GM23338 (cell line): ENCODE measurements around the gene RUNX1. TPM values are rescaled to one million over a fixed set of nuclear protein-coding genes. Genes with fewer than 3 reads are reported as not detected.

ENCODE experiments used
- ATAC-seq: fragments of 200-7000 bp; cut with Tn5 transposase; 3 replicates; pipeline ENCODE4 v1.9.1; 2020
- DNase-seq: peaks from one replicate; pipeline ENCODE4 v3.0.0-alpha.2; 2015; ENCODE audit warnings: low spot score
- H2AFZ ChIP-seq: fragments of 200-600 bp; sonication (generic); 2 replicates; pipeline ENCODE4 v1.8.0; 2016; ENCODE audit warnings: antibody characterized with exemption, mild to moderate bottlenecking, moderate library complexity
- H3F3A ChIP-seq: fragments of 200-600 bp; sonication (generic); replicated peaks from 2 replicates; pipeline ENCODE4 v1.8.0; 2017; ENCODE audit warnings: antibody characterized with exemption, mixed run types, low read depth
- H3K27ac ChIP-seq: fragments of 200-600 bp; sonication (generic); 2 replicates; pipeline ENCODE4 v1.6.1; 2016; ENCODE audit warnings: low read depth
- H3K27me3 ChIP-seq: fragments of 200-600 bp; sonication (generic); 2 replicates; pipeline ENCODE4 v1.8.0; 2016; ENCODE audit warnings: mild to moderate bottlenecking, mixed run types, moderate library complexity; ENCODE audit not compliant: insufficient read depth
- H3K36me3 ChIP-seq: fragments of 200-600 bp; sonication (generic); 2 replicates; pipeline ENCODE4 v1.8.0; 2016; ENCODE audit warnings: mild to moderate bottlenecking; ENCODE audit not compliant: insufficient read depth
- H3K4me1 ChIP-seq: fragments of 200-600 bp; sonication (generic); 2 replicates; pipeline ENCODE4 v1.8.0; 2016; ENCODE audit warnings: mild to moderate bottlenecking, moderate library complexity; ENCODE audit not compliant: insufficient read depth
- H3K4me2 ChIP-seq: fragments of 200-600 bp; sonication (generic); 2 replicates; pipeline ENCODE4 v1.7.1; 2017; ENCODE audit warnings: mixed run types
- H3K4me3 ChIP-seq: fragments of 200-600 bp; sonication (generic); 2 replicates; pipeline ENCODE4 v1.6.1; 2016; ENCODE audit warnings: mixed run types
- H3K79me2 ChIP-seq: fragments of 200-600 bp; sonication (generic); replicated peaks from 2 replicates; pipeline ENCODE4 v1.8.0; 2017; ENCODE audit warnings: mild to moderate bottlenecking; ENCODE audit not compliant: insufficient read depth
- H3K9me2 ChIP-seq: fragments of 200-600 bp; sonication (generic); 2 replicates; pipeline ENCODE4 v1.8.0; 2017; ENCODE audit not compliant: insufficient read depth
- H4K20me1 ChIP-seq: fragments of 200-600 bp; sonication (generic); replicated peaks from 2 replicates; pipeline ENCODE4 v1.8.0; 2017; ENCODE audit warnings: mild to moderate bottlenecking; ENCODE audit not compliant: insufficient read depth
- H3K27ac Mint-ChIP-seq: 2 replicates; pipeline ENCODE4 v1.8.0; 2020; ENCODE audit warnings: inconsistent platforms, mild to moderate bottlenecking, moderate library complexity, mixed read lengths
- H3K27me3 Mint-ChIP-seq: 3 replicates; pipeline ENCODE4 v1.8.0; 2022; ENCODE audit warnings: low read depth, mild to moderate bottlenecking, moderate library complexity, mixed read lengths, inconsistent platforms; ENCODE audit not compliant: insufficient read depth, poor library complexity
- H3K36me3 Mint-ChIP-seq: 3 replicates; pipeline ENCODE4 v1.8.0; 2021; ENCODE audit warnings: low read depth, mild to moderate bottlenecking, inconsistent platforms, moderate library complexity, mixed read lengths
- H3K4me1 Mint-ChIP-seq: 3 replicates; pipeline ENCODE4 v1.8.0; 2020; ENCODE audit warnings: mild to moderate bottlenecking, inconsistent platforms, mixed read lengths
- H3K4me3 Mint-ChIP-seq: 3 replicates; pipeline ENCODE4 v1.8.0; 2021; ENCODE audit warnings: moderate library complexity, mild to moderate bottlenecking, inconsistent platforms, mixed read lengths
- H3K9me3 Mint-ChIP-seq: 3 replicates; pipeline ENCODE4 v1.8.0; 2020; ENCODE audit warnings: moderate library complexity, mild to moderate bottlenecking, inconsistent platforms, mixed read lengths
- CREB1 ChIP-seq: fragments of 250-450 bp; sonication (Bioruptor Pico); IDR thresholded peaks from 2 replicates; pipeline ENCODE4 v1.5.0; 2020; ENCODE audit warnings: low read depth, mild to moderate bottlenecking, moderate library complexity
- EZH2phosphoT487 ChIP-seq: fragments of 200-600 bp; sonication (generic); IDR thresholded peaks from one replicate; pipeline ENCODE4 v1.8.1; 2018; ENCODE audit warnings: antibody characterized with exemption; ENCODE audit not compliant: unreplicated experiment
- NANOG ChIP-seq: IDR thresholded peaks from 2 replicates; pipeline ENCODE4 v1.6.1; 2016; ENCODE audit warnings: antibody characterized with exemption, borderline replicate concordance
- POLR2AphosphoS5 ChIP-seq: IDR thresholded peaks from 2 replicates; pipeline ENCODE4 v1.6.1; 2016; ENCODE audit warnings: antibody characterized with exemption, low read depth
- STAT1 ChIP-seq: IDR thresholded peaks from one replicate; pipeline ENCODE4 v1.6.1; 2016; ENCODE audit warnings: antibody characterized with exemption; ENCODE audit not compliant: unreplicated experiment
- polyA plus RNA-seq: library from polyadenylated mRNA; unstranded; fragments of >200 nt; fragmentation: Nextera tagmentation; extraction: Ambion mirVana; gene quantifications from 2 replicates; pipeline ENCODE4 v1.2.1, GENCODE V29; 2016
- total RNA-seq: library from RNA; depleted of rRNA; stranded (reverse); fragments of >200 nt; shearing (Covaris generic); gene quantifications from 2 replicates; pipeline ENCODE4 v1.2.3, GENCODE V29; 2014
- TF ChIP-seq, protein P1 (sequence below), 2 experiments: fragments of 200-600 bp in 1 of 2; sonication (generic) in 1 of 2; conservative IDR thresholded peaks; 2 replicates each; pipeline versions ENCODE4 v1.5.1 to v1.6.1; 2016 to 2017; ENCODE audit warnings: antibody characterized with exemption in 2 of 2, low read depth in 2 of 2, mild to moderate bottlenecking in 2 of 2, moderate library complexity in 1 of 2
- TF ChIP-seq, protein P2 (sequence below): IDR thresholded peaks from one replicate; pipeline ENCODE4 v1.6.1; 2018; ENCODE audit warnings: antibody characterized with exemption; ENCODE audit not compliant: unreplicated experiment
- TF ChIP-seq, protein P3 (sequence below): IDR thresholded peaks from 2 replicates; pipeline ENCODE4 v1.6.1; 2016; ENCODE audit warnings: antibody characterized with exemption
- TF ChIP-seq, protein P4 (sequence below): fragments of 250-450 bp; sonication (Bioruptor Pico); IDR thresholded peaks from 2 replicates; pipeline ENCODE4 v1.5.0; 2020; ENCODE audit warnings: mild to moderate bottlenecking, moderate library complexity

Gene RUNX1
- total and polyA plus RNA-seq, 2 experiments from 2014 or later, result 0.29 to 1.1 TPM

DNA sequence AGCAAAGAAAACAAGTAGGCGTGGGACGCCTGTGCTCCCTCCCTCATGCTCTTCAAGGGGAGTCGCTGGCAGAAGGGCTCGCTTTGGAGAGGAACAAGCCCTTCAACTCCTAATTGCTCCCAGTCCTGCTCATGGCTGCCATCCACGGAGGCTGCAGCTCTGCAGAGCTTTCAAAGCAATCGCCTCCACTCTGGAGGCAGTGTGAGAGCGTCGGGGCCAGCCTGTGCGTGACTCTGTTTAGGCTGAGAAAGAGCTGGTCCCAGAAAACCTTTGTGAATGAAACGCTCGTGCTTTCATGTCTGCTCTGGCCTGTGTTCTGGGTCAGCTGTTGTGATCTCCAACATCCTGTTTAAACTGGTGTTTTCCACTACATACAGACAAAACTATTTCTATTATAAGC lies 23.9 kb upstream of the RUNX1 start:
- no peaks in the 10 kb centered on the region for H3K27me3 Mint-ChIP-seq
- H3K9me3 Mint-ChIP-seq, result no peaks in the 10 kb centered on the region
- Histone ChIP-seq H3F3A (no peaks in the 10 kb centered on the region), H3K4me1 (no peaks in the 10 kb centered on the region), H3K27ac (no peak overlapping the region), H3K79me2 (no peaks in the 10 kb centered on the region), H3K27me3 (no peaks in the 10 kb centered on the region), H2AFZ (peak overlapping the region; percentile 76), H3K4me2 (no peak overlapping the region), H3K36me3 (no peaks in the 10 kb centered on the region), H3K9me2 (no peaks in the 10 kb centered on the region; the same call in 1 of the 2 replicates), H4K20me1 (no peaks in the 10 kb centered on the region), H3K4me3 (no peak overlapping the region)
- no peaks in the 10 kb centered on the region for H3K4me1 Mint-ChIP-seq
- ATAC-seq (no peak), DNase-seq (no peak)
- TF ChIP-seq NANOG (no peak), STAT1 (no peak), CREB1 (CRISPR knock-in tag) (no peak), POLR2AphosphoS5 (no peak), EZH2phosphoT487 (no peak)
- TF ChIP-seq, protein P1, sequence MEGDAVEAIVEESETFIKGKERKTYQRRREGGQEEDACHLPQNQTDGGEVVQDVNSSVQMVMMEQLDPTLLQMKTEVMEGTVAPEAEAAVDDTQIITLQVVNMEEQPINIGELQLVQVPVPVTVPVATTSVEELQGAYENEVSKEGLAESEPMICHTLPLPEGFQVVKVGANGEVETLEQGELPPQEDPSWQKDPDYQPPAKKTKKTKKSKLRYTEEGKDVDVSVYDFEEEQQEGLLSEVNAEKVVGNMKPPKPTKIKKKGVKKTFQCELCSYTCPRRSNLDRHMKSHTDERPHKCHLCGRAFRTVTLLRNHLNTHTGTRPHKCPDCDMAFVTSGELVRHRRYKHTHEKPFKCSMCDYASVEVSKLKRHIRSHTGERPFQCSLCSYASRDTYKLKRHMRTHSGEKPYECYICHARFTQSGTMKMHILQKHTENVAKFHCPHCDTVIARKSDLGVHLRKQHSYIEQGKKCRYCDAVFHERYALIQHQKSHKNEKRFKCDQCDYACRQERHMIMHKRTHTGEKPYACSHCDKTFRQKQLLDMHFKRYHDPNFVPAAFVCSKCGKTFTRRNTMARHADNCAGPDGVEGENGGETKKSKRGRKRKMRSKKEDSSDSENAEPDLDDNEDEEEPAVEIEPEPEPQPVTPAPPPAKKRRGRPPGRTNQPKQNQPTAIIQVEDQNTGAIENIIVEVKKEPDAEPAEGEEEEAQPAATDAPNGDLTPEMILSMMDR (conservative IDR thresholded peaks at IDR 0.05; ENCODE audit: low read depth in 2 of 2), result no peak
- TF ChIP-seq, protein P2, sequence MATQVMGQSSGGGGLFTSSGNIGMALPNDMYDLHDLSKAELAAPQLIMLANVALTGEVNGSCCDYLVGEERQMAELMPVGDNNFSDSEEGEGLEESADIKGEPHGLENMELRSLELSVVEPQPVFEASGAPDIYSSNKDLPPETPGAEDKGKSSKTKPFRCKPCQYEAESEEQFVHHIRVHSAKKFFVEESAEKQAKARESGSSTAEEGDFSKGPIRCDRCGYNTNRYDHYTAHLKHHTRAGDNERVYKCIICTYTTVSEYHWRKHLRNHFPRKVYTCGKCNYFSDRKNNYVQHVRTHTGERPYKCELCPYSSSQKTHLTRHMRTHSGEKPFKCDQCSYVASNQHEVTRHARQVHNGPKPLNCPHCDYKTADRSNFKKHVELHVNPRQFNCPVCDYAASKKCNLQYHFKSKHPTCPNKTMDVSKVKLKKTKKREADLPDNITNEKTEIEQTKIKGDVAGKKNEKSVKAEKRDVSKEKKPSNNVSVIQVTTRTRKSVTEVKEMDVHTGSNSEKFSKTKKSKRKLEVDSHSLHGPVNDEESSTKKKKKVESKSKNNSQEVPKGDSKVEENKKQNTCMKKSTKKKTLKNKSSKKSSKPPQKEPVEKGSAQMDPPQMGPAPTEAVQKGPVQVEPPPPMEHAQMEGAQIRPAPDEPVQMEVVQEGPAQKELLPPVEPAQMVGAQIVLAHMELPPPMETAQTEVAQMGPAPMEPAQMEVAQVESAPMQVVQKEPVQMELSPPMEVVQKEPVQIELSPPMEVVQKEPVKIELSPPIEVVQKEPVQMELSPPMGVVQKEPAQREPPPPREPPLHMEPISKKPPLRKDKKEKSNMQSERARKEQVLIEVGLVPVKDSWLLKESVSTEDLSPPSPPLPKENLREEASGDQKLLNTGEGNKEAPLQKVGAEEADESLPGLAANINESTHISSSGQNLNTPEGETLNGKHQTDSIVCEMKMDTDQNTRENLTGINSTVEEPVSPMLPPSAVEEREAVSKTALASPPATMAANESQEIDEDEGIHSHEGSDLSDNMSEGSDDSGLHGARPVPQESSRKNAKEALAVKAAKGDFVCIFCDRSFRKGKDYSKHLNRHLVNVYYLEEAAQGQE, result no peak
- TF ChIP-seq, protein P3, sequence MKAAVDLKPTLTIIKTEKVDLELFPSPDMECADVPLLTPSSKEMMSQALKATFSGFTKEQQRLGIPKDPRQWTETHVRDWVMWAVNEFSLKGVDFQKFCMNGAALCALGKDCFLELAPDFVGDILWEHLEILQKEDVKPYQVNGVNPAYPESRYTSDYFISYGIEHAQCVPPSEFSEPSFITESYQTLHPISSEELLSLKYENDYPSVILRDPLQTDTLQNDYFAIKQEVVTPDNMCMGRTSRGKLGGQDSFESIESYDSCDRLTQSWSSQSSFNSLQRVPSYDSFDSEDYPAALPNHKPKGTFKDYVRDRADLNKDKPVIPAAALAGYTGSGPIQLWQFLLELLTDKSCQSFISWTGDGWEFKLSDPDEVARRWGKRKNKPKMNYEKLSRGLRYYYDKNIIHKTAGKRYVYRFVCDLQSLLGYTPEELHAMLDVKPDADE, result no peak
- TF ChIP-seq, protein P4, sequence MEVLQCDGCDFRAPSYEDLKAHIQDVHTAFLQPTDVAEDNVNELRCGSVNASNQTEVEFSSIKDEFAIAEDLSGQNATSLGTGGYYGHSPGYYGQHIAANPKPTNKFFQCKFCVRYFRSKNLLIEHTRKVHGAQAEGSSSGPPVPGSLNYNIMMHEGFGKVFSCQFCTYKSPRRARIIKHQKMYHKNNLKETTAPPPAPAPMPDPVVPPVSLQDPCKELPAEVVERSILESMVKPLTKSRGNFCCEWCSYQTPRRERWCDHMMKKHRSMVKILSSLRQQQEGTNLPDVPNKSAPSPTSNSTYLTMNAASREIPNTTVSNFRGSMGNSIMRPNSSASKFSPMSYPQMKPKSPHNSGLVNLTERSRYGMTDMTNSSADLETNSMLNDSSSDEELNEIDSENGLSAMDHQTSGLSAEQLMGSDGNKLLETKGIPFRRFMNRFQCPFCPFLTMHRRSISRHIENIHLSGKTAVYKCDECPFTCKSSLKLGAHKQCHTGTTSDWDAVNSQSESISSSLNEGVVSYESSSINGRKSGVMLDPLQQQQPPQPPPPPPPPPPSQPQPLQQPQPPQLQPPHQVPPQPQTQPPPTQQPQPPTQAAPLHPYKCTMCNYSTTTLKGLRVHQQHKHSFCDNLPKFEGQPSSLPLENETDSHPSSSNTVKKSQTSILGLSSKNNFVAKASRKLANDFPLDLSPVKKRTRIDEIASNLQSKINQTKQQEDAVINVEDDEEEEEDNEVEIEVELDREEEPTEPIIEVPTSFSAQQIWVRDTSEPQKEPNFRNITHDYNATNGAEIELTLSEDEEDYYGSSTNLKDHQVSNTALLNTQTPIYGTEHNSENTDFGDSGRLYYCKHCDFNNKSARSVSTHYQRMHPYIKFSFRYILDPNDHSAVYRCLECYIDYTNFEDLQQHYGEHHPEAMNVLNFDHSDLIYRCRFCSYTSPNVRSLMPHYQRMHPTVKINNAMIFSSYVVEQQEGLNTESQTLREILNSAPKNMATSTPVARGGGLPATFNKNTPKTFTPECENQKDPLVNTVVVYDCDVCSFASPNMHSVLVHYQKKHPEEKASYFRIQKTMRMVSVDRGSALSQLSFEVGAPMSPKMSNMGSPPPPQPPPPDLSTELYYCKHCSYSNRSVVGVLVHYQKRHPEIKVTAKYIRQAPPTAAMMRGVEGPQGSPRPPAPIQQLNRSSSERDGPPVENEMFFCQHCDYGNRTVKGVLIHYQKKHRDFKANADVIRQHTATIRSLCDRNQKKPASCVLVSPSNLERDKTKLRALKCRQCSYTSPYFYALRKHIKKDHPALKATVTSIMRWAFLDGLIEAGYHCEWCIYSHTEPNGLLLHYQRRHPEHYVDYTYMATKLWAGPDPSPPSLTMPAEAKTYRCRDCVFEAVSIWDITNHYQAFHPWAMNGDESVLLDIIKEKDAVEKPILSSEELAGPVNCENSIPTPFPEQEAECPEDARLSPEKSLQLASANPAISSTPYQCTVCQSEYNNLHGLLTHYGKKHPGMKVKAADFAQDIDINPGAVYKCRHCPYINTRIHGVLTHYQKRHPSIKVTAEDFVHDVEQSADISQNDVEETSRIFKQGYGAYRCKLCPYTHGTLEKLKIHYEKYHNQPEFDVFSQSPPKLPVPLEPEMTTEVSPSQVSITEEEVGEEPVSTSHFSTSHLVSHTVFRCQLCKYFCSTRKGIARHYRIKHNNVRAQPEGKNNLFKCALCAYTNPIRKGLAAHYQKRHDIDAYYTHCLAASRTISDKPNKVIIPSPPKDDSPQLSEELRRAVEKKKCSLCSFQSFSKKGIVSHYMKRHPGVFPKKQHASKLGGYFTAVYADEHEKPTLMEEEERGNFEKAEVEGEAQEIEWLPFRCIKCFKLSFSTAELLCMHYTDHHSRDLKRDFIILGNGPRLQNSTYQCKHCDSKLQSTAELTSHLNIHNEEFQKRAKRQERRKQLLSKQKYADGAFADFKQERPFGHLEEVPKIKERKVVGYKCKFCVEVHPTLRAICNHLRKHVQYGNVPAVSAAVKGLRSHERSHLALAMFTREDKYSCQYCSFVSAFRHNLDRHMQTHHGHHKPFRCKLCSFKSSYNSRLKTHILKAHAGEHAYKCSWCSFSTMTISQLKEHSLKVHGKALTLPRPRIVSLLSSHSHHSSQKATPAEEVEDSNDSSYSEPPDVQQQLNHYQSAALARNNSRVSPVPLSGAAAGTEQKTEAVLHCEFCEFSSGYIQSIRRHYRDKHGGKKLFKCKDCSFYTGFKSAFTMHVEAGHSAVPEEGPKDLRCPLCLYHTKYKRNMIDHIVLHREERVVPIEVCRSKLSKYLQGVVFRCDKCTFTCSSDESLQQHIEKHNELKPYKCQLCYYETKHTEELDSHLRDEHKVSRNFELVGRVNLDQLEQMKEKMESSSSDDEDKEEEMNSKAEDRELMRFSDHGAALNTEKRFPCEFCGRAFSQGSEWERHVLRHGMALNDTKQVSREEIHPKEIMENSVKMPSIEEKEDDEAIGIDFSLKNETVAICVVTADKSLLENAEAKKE (CRISPR knock-in tag), result no peak
- H3K4me3 Mint-ChIP-seq, result no peak overlapping the region
- no peaks in the 10 kb centered on the region for H3K36me3 Mint-ChIP-seq
- H3K27ac Mint-ChIP-seq, result no peak overlapping the region
